Measurements from ENCODE around the gene IBSP. TPM values are rescaled to one million over a fixed set of nuclear protein-coding genes. Genes with fewer than 3 reads are reported as not detected.

IBSP gene
- total RNA-seq, 3 donors from 2014 or later (not counting 1 experiment from before 2014, with no cell fraction given) = not detected

- H3K4me3 Mint-ChIP-seq = peak overlapping the region; percentile 38
Observed at GRCh38 chr4:87848622-87849351, 49.4 kb downstream of the IBSP start.

GRCh38 chr4:87849612-87850011 is 50.3 kb downstream of the IBSP start:
- H3K27ac Mint-ChIP-seq = peak overlapping the region in 1 of 2 donors; percentile 9

More at GRCh38 chr4:87848622-87849351, 49.4 kb downstream of the IBSP start:
- no peaks in the 10 kb centered on the region for H3K36me3 Mint-ChIP-seq
- no peak overlapping the region for H3K27ac Mint-ChIP-seq
- WGBS (ENCODE audit: insufficient coverage) = 17% methylated on average over 14 of the region's 15 CpGs
- H3K4me1 Mint-ChIP-seq = peaks cover 10 to 17% of the 10 kb centered on the region in 2 donors
- Histone ChIP-seq H3K27ac (ENCODE audit: low read length) (no peak overlapping the region), H3K27me3 (ENCODE audit: control insufficient read depth, insufficient read depth, low read length) (no peaks in the 10 kb centered on the region), H3K36me3 (ENCODE audit: control insufficient read depth, insufficient read depth, low read length) (no peaks in the 10 kb centered on the region), H3K4me3 (ENCODE audit: low read length) (no peak overlapping the region), H3K4me1 (ENCODE audit: control insufficient read depth, insufficient read depth, low read length) (no peaks in the 10 kb centered on the region), H3K9me3 (ENCODE audit: control insufficient read depth, insufficient read depth, low read length) (no peaks in the 10 kb centered on the region)
- DNase-seq (peak; percentile 19 to 61), ATAC-seq (peak; percentile 83 to 92 (median 90))
- H3K27me3 Mint-ChIP-seq (ENCODE audit: low read depth in 2 of 2) = peaks cover 23 to 44% of the 10 kb centered on the region in 2 donors
- TF ChIP-seq, protein P1, sequence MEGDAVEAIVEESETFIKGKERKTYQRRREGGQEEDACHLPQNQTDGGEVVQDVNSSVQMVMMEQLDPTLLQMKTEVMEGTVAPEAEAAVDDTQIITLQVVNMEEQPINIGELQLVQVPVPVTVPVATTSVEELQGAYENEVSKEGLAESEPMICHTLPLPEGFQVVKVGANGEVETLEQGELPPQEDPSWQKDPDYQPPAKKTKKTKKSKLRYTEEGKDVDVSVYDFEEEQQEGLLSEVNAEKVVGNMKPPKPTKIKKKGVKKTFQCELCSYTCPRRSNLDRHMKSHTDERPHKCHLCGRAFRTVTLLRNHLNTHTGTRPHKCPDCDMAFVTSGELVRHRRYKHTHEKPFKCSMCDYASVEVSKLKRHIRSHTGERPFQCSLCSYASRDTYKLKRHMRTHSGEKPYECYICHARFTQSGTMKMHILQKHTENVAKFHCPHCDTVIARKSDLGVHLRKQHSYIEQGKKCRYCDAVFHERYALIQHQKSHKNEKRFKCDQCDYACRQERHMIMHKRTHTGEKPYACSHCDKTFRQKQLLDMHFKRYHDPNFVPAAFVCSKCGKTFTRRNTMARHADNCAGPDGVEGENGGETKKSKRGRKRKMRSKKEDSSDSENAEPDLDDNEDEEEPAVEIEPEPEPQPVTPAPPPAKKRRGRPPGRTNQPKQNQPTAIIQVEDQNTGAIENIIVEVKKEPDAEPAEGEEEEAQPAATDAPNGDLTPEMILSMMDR (IDR thresholded peaks at IDR 0.05) = peak; percentile 62
- intact Hi-C loops (cut with micrococcal nuclease) = loop anchor here (2.0 to 10.0 kb wide), 4 partner anchors 171 to 474 kb away; no protein-coding TSS in a partner anchor
- no peaks in the 10 kb centered on the region for H3K9me3 Mint-ChIP-seq

DNA sequence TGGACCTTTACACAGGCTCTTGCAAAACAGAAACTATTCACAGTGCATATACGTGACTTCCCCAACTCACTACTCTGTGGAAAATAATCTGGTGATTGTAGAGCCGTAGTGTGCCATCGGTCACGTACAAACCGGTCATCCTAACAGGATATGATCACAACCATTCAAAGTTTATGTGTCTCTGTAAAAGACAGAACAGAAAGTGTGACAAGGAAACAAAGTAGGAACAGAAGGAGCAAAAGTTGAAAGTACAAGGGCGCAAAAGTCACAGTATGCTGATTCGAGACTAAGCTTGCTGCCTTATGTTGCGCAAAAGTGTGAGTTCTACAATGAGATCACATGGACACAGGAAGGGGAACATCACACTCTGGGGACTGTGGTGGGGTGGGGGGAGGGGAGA is 52.0 kb downstream of the IBSP start:
- Histone ChIP-seq H3K36me3 (ENCODE audit: control insufficient read depth, insufficient read depth, low read length) (no peaks in the 10 kb centered on the region), H3K27ac (ENCODE audit: low read length) (no peak overlapping the region), H3K4me3 (ENCODE audit: low read length) (no peak overlapping the region), H3K4me1 (ENCODE audit: control insufficient read depth, insufficient read depth, low read length) (peaks cover 2% of the 10 kb centered on the region), H3K27me3 (ENCODE audit: control insufficient read depth, insufficient read depth, low read length) (no peaks in the 10 kb centered on the region), H3K9me3 (ENCODE audit: control insufficient read depth, insufficient read depth, low read length) (no peaks in the 10 kb centered on the region)
- no peak overlapping the region for H3K4me3 Mint-ChIP-seq
- WGBS (ENCODE audit: insufficient coverage) = 73% methylated on average over 8 of the region's 8 CpGs
- H3K27ac Mint-ChIP-seq = no peak overlapping the region
- H3K27me3 Mint-ChIP-seq (ENCODE audit: low read depth in 2 of 2) = peaks cover 7 to 23% of the 10 kb centered on the region in 2 donors
- peaks cover 10 to 30% of the 10 kb centered on the region in 2 donors for H3K4me1 Mint-ChIP-seq
- H3K36me3 Mint-ChIP-seq = no peaks in the 10 kb centered on the region
- TF ChIP-seq, protein P1 (IDR thresholded peaks at IDR 0.05) = no peak
- peak in 1 of 3 donors; percentile 51 for ATAC-seq
- peak in 1 of 2 donors; percentile 4 for DNase-seq
- H3K9me3 Mint-ChIP-seq = no peaks in the 10 kb centered on the region
- intact Hi-C loops (cut with micrococcal nuclease) = no loop called here

More at GRCh38 chr4:87849612-87850011, 50.3 kb downstream of the IBSP start:
- H3K36me3 Mint-ChIP-seq = no peaks in the 10 kb centered on the region
- H3K4me1 ChIP-seq (ENCODE audit: control insufficient read depth, insufficient read depth, low read length) = no peaks in the 10 kb centered on the region
- WGBS (ENCODE audit: insufficient coverage) = 0% methylated on average over 1 of the region's 4 CpGs
- H3K9me3 Mint-ChIP-seq = no peaks in the 10 kb centered on the region
- H3K27ac ChIP-seq (ENCODE audit: low read length) = no peak overlapping the region
- H3K36me3 ChIP-seq (ENCODE audit: control insufficient read depth, insufficient read depth, low read length) = no peaks in the 10 kb centered on the region
- no peaks in the 10 kb centered on the region for H3K27me3 ChIP-seq (ENCODE audit: control insufficient read depth, insufficient read depth, low read length)
- intact Hi-C loops (cut with micrococcal nuclease) = loop anchor here (2.0 to 10.0 kb wide), 4 partner anchors 172 to 475 kb away; no protein-coding TSS in a partner anchor
- ATAC-seq (peak; percentile 19 to 75 (median 33)), DNase-seq (peak in 1 of 2 donors; percentile 9)
- peaks cover 20 to 36% of the 10 kb centered on the region in 2 donors for H3K27me3 Mint-ChIP-seq (ENCODE audit: low read depth in 2 of 2)
- peaks cover 10 to 17% of the 10 kb centered on the region in 2 donors for H3K4me1 Mint-ChIP-seq
- TF ChIP-seq, protein P1 (IDR thresholded peaks at IDR 0.05) = no peak
- no peak overlapping the region for H3K4me3 Mint-ChIP-seq
- H3K4me3 ChIP-seq (ENCODE audit: low read length) = no peak overlapping the region
- H3K9me3 ChIP-seq (ENCODE audit: control insufficient read depth, insufficient read depth, low read length) = no peaks in the 10 kb centered on the region

Data from natural killer cell (primary cell).